HCEC 1CT (cell line): ENCODE results near the gene SURF6.
"Not testable (repeated sequence)": the region's sequence is repeated elsewhere in the genome, so short reads cannot be mapped to it uniquely, and the experiment has no call there.

Experiments
- DNase-seq: peaks from one replicate; pipeline ENCODE4 v3.0.0-alpha.2; 2017

The SURF6 gene

DNA sequence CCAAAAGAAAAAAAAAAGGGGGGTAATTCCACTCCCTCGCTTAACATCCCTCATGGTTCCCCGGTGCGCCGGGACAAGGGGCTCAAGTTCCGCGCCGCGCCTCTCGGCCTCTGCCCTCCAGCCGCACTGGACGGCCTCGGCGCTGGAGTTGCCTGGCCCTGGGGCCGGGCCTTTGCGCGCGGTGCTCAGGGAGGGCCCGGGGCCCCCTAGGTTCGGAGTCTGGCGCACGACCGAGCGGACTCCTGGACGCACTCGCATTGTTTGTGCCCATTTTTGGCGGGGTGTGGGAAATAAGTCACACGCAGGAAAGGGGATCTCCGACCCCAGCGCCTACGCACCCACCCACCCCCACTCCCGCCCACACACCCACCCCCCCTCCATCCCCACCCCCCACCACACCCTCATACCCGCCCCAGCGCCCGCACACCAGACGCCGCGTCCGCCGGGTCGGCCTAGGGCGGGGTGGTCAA, 11.6 kb upstream of the SURF6 start:
- DNase-seq, result peak; percentile 26

DNA sequence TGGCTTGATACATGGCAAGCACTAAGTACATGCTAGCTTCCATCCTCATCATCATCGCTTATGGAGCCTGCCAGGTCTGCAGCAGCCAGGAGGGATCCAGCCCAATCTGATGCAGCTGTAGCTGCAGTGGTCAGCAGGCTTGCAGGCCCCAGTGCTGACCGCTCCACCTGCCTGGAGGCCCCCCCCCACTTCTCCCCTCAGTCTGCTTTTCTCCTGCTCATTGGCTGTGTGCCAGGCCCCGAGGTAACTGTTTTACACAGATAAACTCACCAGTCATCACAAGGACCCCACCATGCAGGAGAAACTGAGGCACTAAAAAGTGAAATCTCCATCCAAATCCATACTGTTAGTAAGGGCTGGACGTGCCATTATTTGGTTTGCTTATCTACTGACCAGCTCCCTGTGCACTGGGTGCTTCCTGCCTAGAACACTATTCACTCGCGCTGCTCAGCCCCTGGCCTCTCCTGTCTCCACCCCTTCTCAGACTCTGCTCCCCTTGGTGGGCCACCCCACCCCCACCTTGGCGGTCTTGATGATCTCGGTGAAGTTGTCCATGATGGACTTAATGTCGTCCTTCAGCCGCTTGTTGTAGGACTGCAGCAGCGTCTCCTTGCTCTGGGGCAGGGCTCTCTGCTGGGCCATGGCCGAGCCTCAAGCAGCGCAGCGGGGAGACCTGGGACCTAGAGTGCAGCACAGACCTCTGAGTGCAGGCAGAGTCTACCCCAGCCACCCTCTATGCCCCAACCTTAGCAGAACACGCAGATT, 10.2 kb upstream of the SURF6 start:
- DNase-seq, result no peak

DNA sequence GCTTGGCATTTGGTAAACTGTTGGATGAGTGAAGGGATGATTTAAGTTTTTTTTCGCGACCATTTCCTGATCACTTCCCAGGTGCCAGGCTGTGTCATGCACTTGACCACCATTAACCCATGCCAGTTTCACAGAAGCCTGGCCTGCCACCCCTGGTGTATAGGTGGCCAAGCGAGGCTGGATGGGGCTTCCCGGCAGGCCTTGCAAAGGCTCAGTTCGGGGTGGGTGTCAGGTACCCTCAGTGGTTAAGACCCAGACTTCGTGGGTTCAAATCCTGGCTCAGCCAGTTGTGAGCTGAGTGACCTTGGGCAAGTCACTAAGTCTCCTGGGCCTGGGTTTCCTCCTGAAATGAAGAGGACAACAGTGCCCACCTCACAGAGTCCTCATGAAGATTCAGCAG, 9.6 kb upstream of the SURF6 start:
- no peak for DNase-seq

DNA sequence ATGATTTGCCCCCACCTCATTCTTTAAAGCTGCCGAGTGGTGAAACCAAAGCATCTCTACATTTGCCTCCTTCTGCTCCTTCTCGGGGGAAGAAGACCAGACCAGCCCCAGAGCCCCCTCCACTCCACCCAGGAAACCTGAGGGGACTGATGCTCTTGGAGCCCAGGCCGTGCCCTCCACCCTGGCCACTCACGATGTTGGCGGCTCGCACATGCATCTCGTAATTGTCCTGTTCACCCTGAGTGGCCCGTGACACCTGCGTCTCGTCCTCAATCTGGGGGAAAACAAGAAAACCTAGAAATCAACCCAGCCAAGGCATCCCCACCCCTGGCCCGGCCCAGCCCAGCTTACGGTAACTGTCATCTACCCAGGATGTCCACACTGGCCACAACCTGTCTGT, 9.0 kb upstream of the SURF6 start:
- no peak for DNase-seq

DNA sequence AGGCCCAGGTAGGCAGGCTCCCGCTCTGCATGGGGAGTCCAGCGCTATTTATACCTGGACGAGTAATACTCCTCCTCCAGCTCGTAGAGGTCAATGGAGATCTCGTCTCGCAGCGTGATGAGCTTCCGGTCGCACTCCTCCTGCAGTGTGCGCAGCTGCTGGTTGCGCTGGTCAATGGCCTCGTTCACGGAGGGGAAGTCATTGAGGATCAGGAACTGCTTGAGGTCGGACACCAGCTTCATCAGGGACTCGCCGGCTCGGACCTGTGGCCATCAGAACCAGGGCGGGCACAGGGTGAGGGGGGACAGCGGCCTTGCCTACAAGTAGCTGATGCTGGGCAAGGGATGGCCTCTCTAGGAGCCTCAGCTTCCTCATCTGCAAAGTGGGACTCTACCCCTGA, 8.1 kb upstream of the SURF6 start:
- DNase-seq, result no peak

DNA sequence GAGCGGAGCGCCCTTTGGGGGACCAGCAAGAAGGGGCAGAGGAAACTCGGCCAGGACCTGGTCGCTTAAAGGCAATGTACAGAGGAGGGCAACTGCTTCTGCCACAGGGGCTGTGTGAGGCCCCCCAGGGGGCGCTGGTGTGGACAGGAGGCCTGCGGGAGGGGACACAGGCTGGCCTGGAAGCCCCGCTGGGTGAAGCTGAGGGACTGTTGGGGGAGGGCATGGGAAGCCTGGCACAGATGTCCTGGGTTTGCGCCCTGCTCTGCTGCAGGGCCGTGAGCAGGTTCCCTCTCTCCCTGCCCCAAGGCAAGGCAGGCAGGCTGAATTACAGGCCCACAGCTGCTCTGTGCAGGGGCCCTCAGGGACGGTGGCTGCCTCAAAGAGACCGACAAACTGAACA, 6.6 kb upstream of the SURF6 start:
- no peak for DNase-seq

DNA sequence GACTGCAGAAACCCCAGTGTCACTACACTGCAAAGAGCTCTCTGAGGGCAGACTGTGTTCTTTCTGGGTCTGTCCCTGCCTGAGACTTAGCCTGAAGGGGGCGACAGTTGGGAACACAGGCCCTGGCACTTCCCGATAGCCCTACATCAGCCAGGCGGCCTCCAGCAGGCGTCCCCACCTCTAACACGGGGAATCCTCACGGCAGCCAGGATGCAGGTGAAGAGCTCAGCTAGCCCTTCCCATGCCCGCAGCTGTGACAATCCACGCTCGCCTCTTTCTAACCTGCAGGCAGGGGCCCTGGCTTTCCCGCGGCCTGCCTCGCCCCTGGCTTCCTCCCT, 6.0 kb upstream of the SURF6 start:
- DNase-seq, result no peak

DNA sequence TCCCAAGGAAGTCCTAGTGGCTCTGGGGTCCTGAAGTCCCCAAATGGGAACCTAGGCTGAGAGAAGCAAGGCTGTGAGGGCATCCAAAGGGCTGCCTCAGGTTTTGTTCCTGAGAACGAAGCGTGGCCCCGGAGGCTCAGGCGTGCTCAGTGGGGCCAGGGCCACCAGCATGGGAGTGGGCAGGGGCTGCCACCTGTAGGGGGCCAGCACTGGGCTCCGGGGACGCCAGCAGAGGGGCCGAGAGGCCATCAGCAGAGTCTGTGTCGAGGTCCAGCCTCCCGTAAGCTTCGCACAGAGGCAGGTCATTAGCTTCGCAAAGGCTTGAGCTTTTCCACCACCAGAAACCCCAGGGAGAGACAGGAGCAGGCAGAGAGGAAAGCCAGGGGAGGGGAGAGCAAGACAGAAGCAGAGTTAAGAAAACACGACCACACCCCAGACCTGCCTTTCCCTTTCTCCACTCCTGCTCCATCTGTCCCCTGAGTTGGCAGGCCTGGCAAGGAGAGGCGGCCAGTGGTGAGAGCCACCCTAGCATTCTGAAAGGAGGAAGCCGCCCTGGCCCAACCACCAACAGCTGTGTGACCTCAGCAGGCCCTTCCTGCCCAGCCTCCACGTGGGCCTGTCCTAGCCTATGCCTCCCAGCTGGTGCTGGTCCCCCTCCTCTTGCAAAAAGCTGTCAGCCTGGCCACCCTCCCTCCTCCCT, 5.5 kb upstream of the SURF6 start:
- no peak for DNase-seq

DNA sequence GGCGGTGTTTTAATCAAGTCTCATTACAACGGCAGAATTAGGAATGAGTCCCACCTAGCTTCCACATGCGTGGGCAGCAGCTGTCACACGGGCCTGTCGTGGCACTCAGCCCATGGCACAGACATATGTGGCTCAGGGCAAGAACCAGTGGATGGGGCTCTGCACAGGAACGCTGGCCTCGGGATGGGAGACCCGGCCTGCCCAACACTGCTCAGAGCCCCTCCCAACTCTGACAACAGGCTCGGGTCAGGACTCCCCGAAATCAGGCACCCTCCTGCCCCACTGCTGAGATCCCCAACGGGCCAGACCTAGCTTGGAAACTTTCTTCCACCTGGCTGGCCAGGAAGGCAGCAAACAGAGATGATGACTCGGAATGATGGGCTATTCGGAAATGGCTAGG, 4.9 kb upstream of the SURF6 start:
- no peak for DNase-seq

DNA sequence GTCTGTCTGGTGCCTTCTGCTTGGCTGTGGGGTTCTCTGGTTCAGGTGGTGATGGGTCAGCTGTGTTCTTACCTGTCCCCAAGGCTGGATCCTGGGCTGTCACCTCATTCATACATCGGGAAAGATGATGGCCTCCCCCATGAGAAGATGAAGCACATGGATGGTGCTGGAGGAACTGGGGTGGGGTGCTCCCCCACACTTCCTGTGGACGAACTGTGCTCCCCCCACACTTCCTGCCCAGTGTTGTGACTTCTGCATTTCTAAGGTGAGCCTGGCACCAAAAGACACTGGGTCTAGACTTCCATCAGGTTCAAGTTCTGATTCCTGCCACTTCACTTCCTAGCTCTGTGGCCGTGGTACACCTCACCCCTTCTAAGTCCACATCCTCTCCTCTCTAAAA, 4.3 kb upstream of the SURF6 start:
- no peak for DNase-seq

DNA sequence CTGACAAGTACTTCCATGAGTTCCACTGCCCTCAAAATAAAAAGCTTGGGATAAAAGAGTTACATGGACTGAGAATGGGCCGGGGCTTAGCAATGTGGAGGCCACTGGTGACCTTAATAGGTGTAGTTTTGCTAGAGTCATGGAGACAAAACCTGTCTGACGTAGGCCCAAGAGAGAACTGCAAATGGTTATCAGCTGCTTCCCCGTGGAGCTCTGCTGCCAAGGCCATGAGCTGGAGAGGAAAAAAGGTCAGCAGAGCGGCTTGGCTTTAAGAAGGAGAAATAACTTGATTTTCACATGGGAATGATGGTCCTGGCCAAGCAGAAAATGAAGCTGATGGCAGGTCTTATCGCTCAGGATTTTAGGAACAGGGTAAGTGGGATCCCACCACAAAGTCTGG, 3.7 kb upstream of the SURF6 start:
- DNase-seq, result no peak

DNA sequence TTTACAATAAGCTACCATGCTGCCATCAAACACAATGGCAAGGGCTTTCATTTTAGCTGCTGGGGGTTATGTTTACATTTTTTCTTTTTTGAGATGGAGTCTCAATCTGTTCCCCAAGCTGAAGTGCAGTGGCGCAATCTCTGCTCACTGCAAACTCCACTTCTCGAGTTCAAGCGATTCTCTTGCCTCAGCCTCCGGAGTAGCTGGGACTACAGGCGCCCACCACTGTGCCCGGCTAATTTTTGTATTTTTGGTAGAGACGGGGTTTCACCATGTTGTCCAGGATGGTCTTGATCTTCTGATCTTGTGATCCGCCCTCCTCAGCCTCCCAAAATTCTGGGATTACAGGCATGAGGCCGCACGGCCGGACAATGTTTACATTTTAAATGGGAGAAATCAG, 1.1 kb downstream of the SURF6 start:
- DNase-seq, result not testable (repeated sequence)

DNA sequence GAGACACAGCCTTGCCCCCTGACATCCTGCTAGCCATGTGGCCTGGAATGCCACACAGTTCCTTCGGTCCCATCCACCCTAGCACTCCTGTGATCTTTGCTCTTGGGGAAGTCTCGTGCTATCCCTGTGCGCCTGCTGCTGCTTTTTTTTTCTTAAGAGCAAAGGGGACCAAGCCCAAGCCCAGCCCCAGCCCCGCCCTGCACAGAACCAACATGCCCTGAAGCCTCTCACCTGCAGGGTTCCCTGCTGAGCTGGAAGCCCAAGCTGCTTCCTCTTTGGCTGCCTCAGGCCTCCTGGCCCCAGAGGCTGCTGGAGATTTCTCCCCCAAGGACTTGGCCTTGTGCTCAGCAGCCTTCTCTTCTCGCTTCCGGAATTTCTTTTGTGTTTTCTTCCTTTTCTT, 1.8 kb downstream of the SURF6 start:
- no peak for DNase-seq

DNA sequence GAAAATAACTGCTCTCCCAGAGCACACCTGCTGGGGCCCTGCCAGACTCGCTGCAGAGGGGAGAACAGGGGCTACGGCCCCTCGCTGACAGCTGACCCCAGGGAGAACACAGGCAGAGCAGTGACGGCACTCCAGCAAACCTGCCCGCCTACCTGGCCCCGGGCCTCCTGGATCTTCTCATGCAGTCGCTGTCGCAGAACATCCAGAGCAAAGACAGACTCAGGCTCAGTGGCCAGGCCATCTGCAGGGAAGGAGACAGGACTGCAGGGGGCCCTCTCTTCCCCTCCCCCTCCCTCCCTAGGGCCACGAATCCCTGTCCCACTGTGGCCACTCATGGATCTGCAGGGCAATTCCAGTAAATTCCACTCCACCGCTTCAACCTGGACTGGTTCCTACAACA, 2.4 kb downstream of the SURF6 start:
- no peak for DNase-seq

DNA sequence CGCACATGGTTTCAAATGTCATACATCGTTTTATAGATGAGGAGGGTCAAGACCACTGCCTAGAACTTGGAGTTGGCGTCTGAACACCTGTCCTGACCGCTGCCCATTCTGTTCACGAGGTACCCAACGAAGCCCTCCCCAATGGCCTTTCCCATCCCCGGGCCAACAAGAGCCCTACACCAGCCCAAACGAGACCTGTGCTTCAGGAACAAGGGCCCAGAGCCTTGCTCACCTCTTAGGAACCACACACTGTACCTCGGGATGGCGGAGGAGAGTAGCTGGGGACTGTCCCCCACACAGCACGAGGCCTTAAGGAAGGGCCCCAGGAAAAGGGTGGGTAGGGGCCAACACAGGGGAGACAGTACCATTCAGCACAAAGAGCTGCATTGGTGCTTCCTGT, 3.0 kb downstream of the SURF6 start:
- DNase-seq, result no peak

DNA sequence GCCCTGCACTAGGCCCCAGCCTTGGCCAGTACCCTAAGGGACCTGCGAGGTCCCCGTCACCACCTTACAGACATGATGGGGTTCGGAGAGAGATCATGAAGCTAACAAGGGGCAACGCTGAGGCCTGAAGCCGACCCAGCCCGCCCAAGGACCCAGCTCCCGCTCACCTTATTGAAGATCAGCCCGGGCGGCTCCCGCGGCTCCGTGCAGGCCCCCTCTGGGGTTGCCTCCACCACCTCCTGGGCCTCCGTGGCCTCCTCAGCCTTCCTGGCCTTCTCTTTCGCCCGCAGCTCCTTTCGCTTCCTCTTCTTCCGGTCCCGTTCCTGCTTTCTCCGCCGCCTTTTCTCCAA, 3.6 kb downstream of the SURF6 start:
- DNase-seq, result no peak

DNA sequence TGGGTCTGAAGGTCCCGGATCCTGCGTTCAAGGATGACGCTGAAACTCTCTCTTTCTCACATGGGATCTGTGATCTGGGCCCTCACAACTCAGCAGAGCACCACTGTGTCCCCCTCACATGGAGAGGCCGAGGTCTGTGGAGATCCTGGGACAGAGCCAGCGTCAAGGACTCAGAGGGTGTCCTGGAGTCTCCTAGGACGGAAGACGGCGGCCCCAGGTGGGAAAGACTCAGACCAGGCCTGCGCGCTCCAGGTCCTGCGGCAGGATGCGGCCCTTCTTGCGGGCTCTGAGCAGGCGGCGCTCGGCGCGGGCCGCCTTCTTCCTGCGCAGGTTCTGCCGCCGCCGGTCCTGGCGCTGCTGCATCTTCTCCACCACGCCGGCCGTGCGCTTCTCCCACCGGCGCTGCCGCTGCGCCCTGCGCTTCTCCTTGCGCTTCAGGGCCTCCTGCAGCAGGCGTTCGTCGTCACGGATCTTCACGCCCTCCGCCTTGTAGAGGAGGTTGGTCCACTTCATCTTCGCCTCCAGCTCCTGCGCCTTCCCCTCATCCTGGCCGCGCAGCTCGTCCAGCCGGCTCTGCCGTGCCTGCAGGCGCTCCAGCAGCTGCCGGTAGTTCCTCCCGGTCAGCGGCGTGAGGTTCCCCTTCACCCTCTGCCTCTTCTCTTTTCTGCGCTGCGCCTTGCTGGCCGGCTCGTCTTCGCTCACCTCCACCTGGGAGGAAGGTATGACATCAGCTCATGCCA, 4.2 kb downstream of the SURF6 start:
- no peak for DNase-seq

DNA sequence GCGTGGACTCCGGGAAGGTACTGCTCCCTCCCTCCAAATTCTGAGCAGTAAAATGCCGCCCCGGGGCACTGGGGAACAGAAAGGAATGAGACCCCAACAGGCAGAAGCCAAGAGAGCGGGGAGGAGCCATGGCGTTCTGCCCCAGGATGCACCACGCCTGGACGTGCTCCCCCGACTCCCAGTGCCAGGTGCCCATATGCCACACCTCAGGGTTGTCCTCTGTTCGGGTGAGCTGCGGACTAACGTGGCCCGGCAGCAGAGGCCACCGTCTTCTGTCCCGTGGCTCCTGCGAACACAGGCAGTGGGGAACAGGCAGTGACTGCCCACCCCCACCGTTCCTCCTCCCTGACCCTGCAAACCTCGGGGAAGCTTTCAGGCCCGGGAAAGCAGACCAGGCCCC, 4.8 kb downstream of the SURF6 start:
- DNase-seq, result no peak

DNA sequence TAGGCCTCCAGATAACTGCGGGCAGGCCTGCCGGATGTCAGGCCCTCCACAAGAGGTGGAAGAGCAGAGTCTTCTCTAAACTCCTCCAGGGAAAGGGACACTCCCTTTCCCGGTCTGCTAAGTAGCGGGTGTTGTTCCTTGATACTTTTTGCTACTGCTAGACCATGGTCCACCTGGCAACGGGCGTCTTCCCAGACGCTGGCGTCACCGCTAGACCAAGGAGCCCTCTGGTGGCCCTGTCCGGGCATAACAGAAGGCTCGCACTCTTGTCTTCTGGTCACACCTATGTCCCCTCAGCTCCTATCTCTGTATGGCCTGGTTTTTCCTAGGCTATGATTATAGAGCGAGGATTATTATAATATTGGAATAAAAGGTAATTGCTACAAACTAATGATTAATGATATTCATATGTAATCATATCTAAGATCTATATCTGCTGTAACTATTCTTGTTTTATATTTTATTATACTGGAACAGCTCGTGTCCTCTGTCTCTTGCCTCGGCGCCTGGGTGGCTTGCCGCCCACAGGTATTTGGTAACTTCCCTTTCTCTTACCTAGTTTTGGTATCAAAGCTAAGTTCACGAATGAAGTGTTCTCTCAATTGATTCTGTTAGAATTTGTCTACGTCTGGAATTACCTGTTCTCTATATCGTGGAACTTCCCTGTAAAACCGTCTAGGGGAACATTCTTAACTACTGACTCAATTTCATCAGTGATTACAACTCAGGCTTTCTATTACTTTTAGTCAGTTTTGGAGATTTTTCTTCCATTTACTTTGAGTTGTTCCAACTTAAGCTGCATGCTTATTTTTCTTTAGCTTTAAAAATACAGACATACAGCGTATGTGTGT, 6.5 kb downstream of the SURF6 start:
- DNase-seq, result not testable (repeated sequence)

DNA sequence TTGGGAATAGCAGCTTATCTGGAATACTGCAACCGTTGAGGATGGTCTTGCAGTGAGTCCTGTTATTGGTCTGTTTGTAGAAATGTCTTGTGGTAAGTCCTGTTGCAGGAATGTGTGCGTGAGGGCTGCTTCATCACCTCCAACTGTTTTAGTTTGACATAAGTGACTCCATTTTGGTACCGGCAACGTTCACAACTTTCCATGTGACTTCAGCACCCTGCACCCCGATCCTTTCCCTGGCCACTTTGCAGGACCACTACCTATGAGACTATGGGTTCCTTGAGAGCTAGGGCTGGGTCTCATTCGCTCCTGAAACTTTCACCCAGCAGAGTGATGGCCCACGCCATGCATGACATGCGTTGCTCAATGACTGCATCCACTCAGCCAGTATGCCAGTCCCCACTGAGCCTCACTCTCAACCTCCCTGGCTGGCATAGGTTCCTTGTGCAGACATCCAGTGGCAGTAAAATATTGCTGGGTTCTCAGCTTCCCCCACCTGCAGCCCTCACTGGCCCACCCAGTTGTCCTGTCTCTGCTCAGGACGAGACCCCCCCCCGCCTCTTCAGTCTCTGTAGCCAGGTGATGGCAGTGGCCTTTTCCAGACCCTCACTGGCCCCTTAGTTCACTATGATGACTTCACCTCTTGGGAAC, 8.0 kb downstream of the SURF6 start:
- no peak for DNase-seq

DNA sequence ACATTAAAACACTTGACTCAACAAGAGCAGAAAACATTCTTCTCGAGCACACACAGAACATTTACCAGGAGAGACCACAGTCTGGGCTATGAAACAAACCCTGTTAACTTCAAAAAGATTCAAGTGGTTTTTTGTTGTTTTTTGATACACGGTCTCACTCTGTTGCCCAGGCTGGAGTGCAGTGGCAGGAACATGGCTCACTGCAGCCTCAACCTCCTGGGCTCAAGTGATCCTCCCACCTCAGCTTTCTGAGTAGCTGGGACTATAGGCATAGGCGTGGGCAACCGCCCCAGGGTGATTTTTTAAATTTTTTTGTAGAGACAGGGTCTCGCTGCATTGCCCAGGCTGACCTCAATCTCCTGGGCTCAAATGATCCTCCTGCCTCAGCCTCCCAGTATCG, 9.0 kb downstream of the SURF6 start:
- DNase-seq, result not testable (repeated sequence)

DNA sequence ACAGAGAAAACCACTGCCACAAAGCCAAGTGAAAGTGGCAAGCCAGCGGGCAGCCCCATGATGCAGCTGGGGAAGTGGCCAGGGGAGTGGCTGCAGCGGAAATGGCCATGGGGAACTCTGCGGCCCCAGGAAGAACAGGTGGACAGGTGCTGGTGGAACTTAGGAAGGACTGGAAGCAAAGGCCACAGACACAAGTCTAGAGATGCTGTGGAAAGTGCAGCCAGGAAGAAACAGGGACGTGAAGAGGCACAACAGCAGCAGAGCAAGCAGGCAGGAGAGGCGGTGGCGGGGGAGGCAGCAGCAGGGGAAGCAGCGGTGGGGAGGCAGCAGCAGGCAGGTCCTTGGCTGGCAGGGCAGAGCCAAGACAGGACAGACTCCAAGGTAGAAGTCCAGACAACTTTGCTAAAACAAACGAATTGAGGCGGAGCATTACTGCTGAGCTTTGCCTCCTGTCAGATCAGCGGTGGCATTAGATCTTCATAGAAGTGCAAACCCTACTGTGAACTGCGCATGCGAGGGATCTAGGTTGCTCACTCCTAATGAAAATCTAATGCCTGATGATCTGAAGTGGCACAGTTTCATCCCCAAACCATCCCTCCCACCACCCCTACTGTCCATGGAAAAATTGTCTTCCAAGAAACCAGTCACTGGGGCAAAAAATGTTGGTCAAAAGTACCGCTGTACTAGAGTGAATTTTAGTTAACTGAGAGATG, 11.8 kb downstream of the SURF6 start:
- DNase-seq, result no peak
